GM19397 (cell line): ENCODE results near the gene ZFX.

Experiments used
- ATAC-seq: cut with Tn5 transposase; IDR thresholded peaks from one replicate; pipeline ENCODE4 v1.9.1; 2021; ENCODE audit warnings: mild to moderate bottlenecking, moderate library complexity; ENCODE audit not compliant: unreplicated experiment

Gene ZFX

GRCh38 chrX:24200133-24200532 is 50.6 kb downstream of the ZFX start:
- no peak for ATAC-seq

- no peak for ATAC-seq
These were observed 51.7 kb downstream of the ZFX start for GRCh38 chrX:24201216-24201615.

GRCh38 chrX:24202465-24203031 is 53.0 kb downstream of the ZFX start:
- ATAC-seq, result no peak

GRCh38 chrX:24203072-24203808 is 53.7 kb downstream of the ZFX start:
- no peak for ATAC-seq

- ATAC-seq, result no peak
These were observed 54.8 kb downstream of the ZFX start for GRCh38 chrX:24204331-24204730.

- ATAC-seq, result no peak
These were observed 55.4 kb downstream of the ZFX start for GRCh38 chrX:24204958-24205357.

GRCh38 chrX:24207826-24208225 is 58.3 kb downstream of the ZFX start:
- no peak for ATAC-seq

- ATAC-seq, result no peak
These were observed 59.1 kb downstream of the ZFX start for GRCh38 chrX:24208496-24209240.

GRCh38 chrX:24210190-24210589 is 60.7 kb downstream of the ZFX start:
- ATAC-seq, result no peak

GRCh38 chrX:24214568-24214967 is 65.0 kb downstream of the ZFX start:
- ATAC-seq, result no peak

- ATAC-seq, result no peak
These were observed 65.7 kb downstream of the ZFX start for GRCh38 chrX:24215272-24215671.

GRCh38 chrX:24216037-24216436 is 66.5 kb downstream of the ZFX start:
- no peak for ATAC-seq

GRCh38 chrX:24216827-24217226 is 67.3 kb downstream of the ZFX start:
- ATAC-seq, result no peak

GRCh38 chrX:24219320-24219719 is 69.8 kb downstream of the ZFX start:
- ATAC-seq, result no peak

- no peak for ATAC-seq
These were observed 72.3 kb downstream of the ZFX start for GRCh38 chrX:24221872-24222271.

GRCh38 chrX:24225265-24225664 is 75.7 kb downstream of the ZFX start:
- ATAC-seq, result no peak

- no peak for ATAC-seq
These were observed 76.6 kb downstream of the ZFX start for GRCh38 chrX:24226176-24226575.

GRCh38 chrX:24228596-24228995 is 79.1 kb downstream of the ZFX start:
- no peak for ATAC-seq

GRCh38 chrX:24229400-24229879 is 79.9 kb downstream of the ZFX start:
- no peak for ATAC-seq

- ATAC-seq, result no peak
These were observed 80.4 kb downstream of the ZFX start for GRCh38 chrX:24229976-24230375.

GRCh38 chrX:24231131-24231540 is 81.6 kb downstream of the ZFX start:
- ATAC-seq, result no peak

GRCh38 chrX:24231641-24232179 is 82.2 kb downstream of the ZFX start:
- no peak for ATAC-seq
